ENCODE results near the gene MOGAT3.

MOGAT3 gene

DNA sequence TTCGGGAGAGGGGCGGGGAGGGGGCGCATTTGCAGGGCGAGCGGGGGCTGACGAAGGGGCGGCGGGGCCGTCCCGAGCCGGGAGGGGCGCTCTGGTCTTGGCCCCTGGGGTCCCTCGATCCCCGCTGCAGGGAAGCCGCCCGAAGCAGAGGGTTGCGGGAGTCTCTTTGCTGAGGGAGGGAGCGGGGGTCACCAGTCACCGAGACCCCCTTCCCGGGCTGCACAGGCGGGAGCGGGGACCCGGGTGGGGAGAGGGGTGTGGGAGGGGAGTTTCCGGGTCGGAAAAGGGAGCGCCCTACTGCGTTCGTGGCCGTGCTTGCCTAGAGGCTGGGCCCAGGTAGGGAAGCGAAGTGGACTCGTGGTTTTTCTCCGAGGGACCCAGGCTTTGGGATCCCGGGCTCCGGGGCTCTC, 46.1 kb downstream of the MOGAT3 start:
- H3K9ac ChIP-seq (ENCODE audit: low read depth, low read length), result 0 out of 2 replicates have a peak overlapping the region, but pooled peaks have one; percentile 62
- H3K9me3 ChIP-seq (ENCODE audit: control insufficient read depth, insufficient read depth, low read length), result no peaks in the 10 kb centered on the region
- H3K27ac ChIP-seq (ENCODE audit: low read depth, low read length), result peak overlapping the region; percentile 78
- peaks cover 8% of the 10 kb centered on the region; the same call in 1 of the 2 replicates for H3K36me3 ChIP-seq (ENCODE audit: control insufficient read depth, insufficient read depth, low read length)
- peak overlapping the region; percentile 82 for H3K4me3 ChIP-seq (ENCODE audit: low read depth, low read length)
- peaks cover 9% of the 10 kb centered on the region; the same call in 1 of the 2 replicates for H3K27me3 ChIP-seq (ENCODE audit: control insufficient read depth, insufficient read depth, low read length)
- peaks cover 16% of the 10 kb centered on the region for H3K4me1 ChIP-seq (ENCODE audit: control insufficient read depth, insufficient read depth, low read length)

DNA sequence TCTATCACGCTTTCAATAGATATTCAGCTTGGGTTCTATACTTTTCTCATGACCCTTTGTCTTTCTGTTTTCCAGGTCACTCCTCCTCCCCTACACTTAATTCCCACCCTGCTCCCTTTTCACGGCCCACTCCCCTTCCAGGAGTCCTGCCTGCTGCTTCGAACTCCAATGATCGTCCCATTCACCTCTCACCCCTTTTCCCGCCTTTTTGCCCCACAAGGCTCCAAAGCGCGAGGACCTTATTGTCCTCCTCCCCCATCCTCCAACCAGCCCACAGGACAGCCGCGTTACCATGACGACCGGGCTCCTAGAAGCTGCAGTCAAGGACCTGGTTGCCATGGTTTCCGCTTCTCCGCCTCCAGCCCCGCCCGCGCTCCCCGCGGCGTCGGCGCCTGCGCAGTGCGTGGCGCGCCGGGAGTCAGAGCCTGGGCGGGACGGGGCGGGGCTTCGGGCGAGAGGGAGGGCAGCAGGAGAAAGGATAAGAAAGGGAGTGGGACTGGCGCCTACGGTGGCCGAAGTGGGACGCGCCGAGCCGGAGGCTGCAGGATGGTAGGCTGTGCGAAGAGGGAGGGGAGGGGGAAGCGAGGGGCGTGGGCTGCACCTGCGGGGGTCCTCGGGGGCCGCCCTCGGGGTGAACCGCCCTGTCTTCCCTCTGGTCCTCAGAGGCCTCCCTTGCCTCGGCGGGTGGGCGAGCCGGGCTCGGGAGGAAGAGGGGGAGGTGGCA, 46.7 kb downstream of the MOGAT3 start, which contains the start of gene AP1S1:
TSS of gene AP1S1 (plus strand) at position 508 of the 724 bp plus-strand sequence. CDS start at position 547, 39 bp downstream.
- Histone ChIP-seq H3K9ac (ENCODE audit: low read depth, low read length) (peak within 1 kb of the TSS; percentile 62; the same call in 1 of the 2 replicates), H3K9me3 (ENCODE audit: control insufficient read depth, insufficient read depth, low read length) (no peaks in the 10 kb centered on the region), H3K4me3 (ENCODE audit: low read depth, low read length) (peak within 1 kb of the TSS; percentile 82), H3K4me1 (ENCODE audit: control insufficient read depth, insufficient read depth, low read length) (peaks cover 16% of the 10 kb centered on the region), H3K27me3 (ENCODE audit: control insufficient read depth, insufficient read depth, low read length) (peaks cover 9% of the 10 kb centered on the region; the same call in 1 of the 2 replicates), H3K27ac (ENCODE audit: low read depth, low read length) (peak within 1 kb of the TSS; percentile 78), H3K36me3 (ENCODE audit: control insufficient read depth, insufficient read depth, low read length) (peaks cover 8% of the 10 kb centered on the region; the same call in 1 of the 2 replicates)

- H3K27ac ChIP-seq (ENCODE audit: low read depth, low read length), result no peak overlapping the region
- H3K4me3 ChIP-seq (ENCODE audit: low read depth, low read length), result no peak overlapping the region
- peaks cover 15% of the 10 kb centered on the region for H3K4me1 ChIP-seq (ENCODE audit: control insufficient read depth, insufficient read depth, low read length)
- no peaks in the 10 kb centered on the region for H3K9me3 ChIP-seq (ENCODE audit: control insufficient read depth, insufficient read depth, low read length)
- no peak overlapping the region for H3K9ac ChIP-seq (ENCODE audit: low read depth, low read length)
- H3K36me3 ChIP-seq (ENCODE audit: control insufficient read depth, insufficient read depth, low read length), result no peaks in the 10 kb centered on the region
- peaks cover 9% of the 10 kb centered on the region; the same call in 1 of the 2 replicates for H3K27me3 ChIP-seq (ENCODE audit: control insufficient read depth, insufficient read depth, low read length)
Observed at GRCh38 chr7:101151908-101152651, 48.8 kb downstream of the MOGAT3 start.

Measured in HUES48 (cell line).